GM19463 (cell line): Measurements from ENCODE around the gene GABARAPL1.
A peak's percentile ranks its signal among the peaks of the same experiment; 100 is the strongest.
"Not testable (repeated sequence)": the region's sequence is repeated elsewhere in the genome, so short reads cannot be mapped to it uniquely, and the experiment has no call there.

ENCODE experiments used
- ATAC-seq: cut with Tn5 transposase; IDR thresholded peaks from one replicate; pipeline ENCODE4 v1.9.1; 2021; ENCODE audit warnings: mild to moderate bottlenecking, moderate library complexity; ENCODE audit not compliant: unreplicated experiment

GABARAPL1 gene

GRCh38 chr12:10212739-10213131 is at the start of gene GABARAPL1:
Gene GABARAPL1 (plus strand): TSS chr12:10212877. CDS start chr12:10213130, 253 bp downstream.
- ATAC-seq, result peak; percentile 49

- no peak for ATAC-seq
Measured at GRCh38 chr12:10163084-10163483, 49.6 kb upstream of the GABARAPL1 start.

- ATAC-seq, result no peak
Measured at GRCh38 chr12:10165421-10165820, 47.3 kb upstream of the GABARAPL1 start.

GRCh38 chr12:10167599-10167998 is 45.1 kb upstream of the GABARAPL1 start:
- ATAC-seq, result no peak

- no peak for ATAC-seq
Measured at GRCh38 chr12:10169104-10169503, 43.6 kb upstream of the GABARAPL1 start.

- no peak for ATAC-seq
Measured at GRCh38 chr12:10170216-10170615, 42.5 kb upstream of the GABARAPL1 start.

GRCh38 chr12:10171973-10172728 is 40.5 kb upstream of the GABARAPL1 start, which contains the start of gene OLR1:
Gene OLR1 (minus strand): TSS chr12:10172132. CDS start chr12:10172077, 55 bp downstream.
- ATAC-seq, result no peak

- ATAC-seq, result no peak
Measured at GRCh38 chr12:10174986-10175614, 37.6 kb upstream of the GABARAPL1 start.

- ATAC-seq, result no peak
Measured at GRCh38 chr12:10175846-10176636, 36.6 kb upstream of the GABARAPL1 start.

- ATAC-seq, result no peak
Measured at GRCh38 chr12:10178821-10179220, 33.9 kb upstream of the GABARAPL1 start, which contains the start of gene TMEM52B. Gene TMEM52B (plus strand): TSS chr12:10179032. CDS start chr12:10179575, 543 bp downstream.

GRCh38 chr12:10179776-10180181 is 32.9 kb upstream of the GABARAPL1 start:
- no peak for ATAC-seq

- no peak for ATAC-seq
Measured at GRCh38 chr12:10182354-10183049, 30.2 kb upstream of the GABARAPL1 start.

GRCh38 chr12:10184261-10184843 is 28.3 kb upstream of the GABARAPL1 start:
- ATAC-seq, result no peak

- ATAC-seq, result no peak
Measured at GRCh38 chr12:10186299-10186698, 26.4 kb upstream of the GABARAPL1 start.

- ATAC-seq, result not testable (repeated sequence)
Measured at GRCh38 chr12:10186958-10187357, 25.7 kb upstream of the GABARAPL1 start.

GRCh38 chr12:10189653-10190052 is 23.0 kb upstream of the GABARAPL1 start:
- no peak for ATAC-seq

- ATAC-seq, result peak; percentile 83
Measured at GRCh38 chr12:10190558-10191388, 21.9 kb upstream of the GABARAPL1 start.

- ATAC-seq, result no peak
Measured at GRCh38 chr12:10191865-10192264, 20.8 kb upstream of the GABARAPL1 start.

- no peak for ATAC-seq
Measured at GRCh38 chr12:10194160-10194670, 18.5 kb upstream of the GABARAPL1 start.
